Smooth muscle cell of the umbilical artery (primary cell): ENCODE measurements around the gene IFNA14. TPM values are rescaled to one million over a fixed set of nuclear protein-coding genes. Genes with fewer than 3 reads are reported as not detected.

Source experiments
- total RNA-seq: library from RNA; depleted of rRNA; stranded (reverse); fragments of >200 nt; gene quantifications from 2 replicates; pipeline ENCODE4 v1.2.3, GENCODE V29; 2014

IFNA14 gene
- total RNA-seq = not detected in 2 replicates

GRCh38 chr9:21239911-21240310 is at the start of gene IFNA14:
Gene IFNA14 (minus strand): TSS chr9:21240005. CDS start chr9:21239935, 70 bp downstream.

GRCh38 chr9:21228122-21228521 is 11.7 kb downstream of the IFNA14 start, which contains the start of gene IFNA17:
Gene IFNA17 (minus strand): TSS chr9:21228222. CDS start chr9:21228173, 49 bp downstream.

GRCh38 chr9:21217211-21217610 is 22.6 kb downstream of the IFNA14 start, which contains the start of gene IFNA16:
Gene IFNA16 (minus strand): TSS chr9:21217311. CDS start chr9:21217305, 6 bp downstream.

GRCh38 chr9:21207043-21207442 is 32.8 kb downstream of the IFNA14 start, which contains the start of gene IFNA10:
Gene IFNA10 (minus strand): TSS chr9:21207143. CDS start chr9:21207097, 46 bp downstream.

GRCh38 chr9:21202105-21202504 is 37.7 kb downstream of the IFNA14 start, which contains the start of gene IFNA7:
Gene IFNA7 (minus strand): TSS chr9:21202205. CDS start chr9:21202165, 40 bp downstream.

Other genes with a start within 250 kb of the IFNA14 start
- gene HACD4, start 208.4 kb downstream of the IFNA14 start, total RNA-seq = 2.1 and 4.2 TPM in 2 replicates
- 0.30 TPM in 1 of 2 replicates, not detected in the other for gene IFNB1, start 162.1 kb downstream of the IFNA14 start, total RNA-seq
- gene IFNW1, start 98.2 kb downstream of the IFNA14 start, total RNA-seq = not detected in 2 replicates
- not detected in 2 replicates for gene IFNA21, start 73.3 kb downstream of the IFNA14 start, total RNA-seq
- not detected in 2 replicates for gene IFNA4, start 52.4 kb downstream of the IFNA14 start, total RNA-seq
- not detected in 2 replicates for gene IFNA7, start 37.8 kb downstream of the IFNA14 start, total RNA-seq
- not detected in 2 replicates for gene IFNA10, start 32.9 kb downstream of the IFNA14 start, total RNA-seq
- gene IFNA16, start 22.7 kb downstream of the IFNA14 start, total RNA-seq = not detected in 2 replicates
- gene IFNA17, start 11.8 kb downstream of the IFNA14 start, total RNA-seq = not detected in 2 replicates
- not detected in 2 replicates for gene IFNA5, start 65.3 kb upstream of the IFNA14 start, total RNA-seq
- 38.0 and 50.1 TPM in 2 replicates for gene KLHL9, start 95.4 kb upstream of the IFNA14 start, total RNA-seq
- not detected in 2 replicates for gene IFNA6, start 110.9 kb upstream of the IFNA14 start, total RNA-seq
- not detected in 2 replicates for gene IFNA13, start 128.1 kb upstream of the IFNA14 start, total RNA-seq
- not detected in 2 replicates for gene IFNA2, start 145.4 kb upstream of the IFNA14 start, total RNA-seq
- gene IFNA8, start 169.1 kb upstream of the IFNA14 start, total RNA-seq = not detected in 2 replicates
- gene IFNA1, start 200.4 kb upstream of the IFNA14 start, total RNA-seq = not detected in 2 replicates
- gene IFNE, start 242.3 kb upstream of the IFNA14 start, total RNA-seq = 25.8 and 61.8 TPM in 2 replicates